Mesenchymal stem cell (in vitro differentiated cells and primary cell): ENCODE data around the gene CHRND.
A peak's percentile ranks its signal among the peaks of the same experiment; 100 is the strongest.

Source experiments
- DNase-seq: peaks from one replicate; pipeline ENCODE4 v3.0.0-alpha.2; 2013
- H2AFZ ChIP-seq: one replicate; pipeline ENCODE4 v1.6.1; 2013; ENCODE audit warnings: low read depth, mild to moderate bottlenecking, control low read depth, inconsistent platforms, low read length, moderate library complexity
- H2AK5ac ChIP-seq: 2 replicates; pipeline ENCODE4 v1.6.1; 2013; ENCODE audit warnings: low read length, moderate library complexity, mild to moderate bottlenecking, inconsistent platforms; ENCODE audit not compliant: severe bottlenecking
- H2BK120ac ChIP-seq: one replicate; pipeline ENCODE4 v1.6.1; 2013; ENCODE audit warnings: low read depth, mild to moderate bottlenecking, inconsistent platforms, low read length, moderate library complexity
- H2BK12ac ChIP-seq, 2 experiments: one replicate each; pipeline ENCODE4 v1.6.1; 2013; ENCODE audit warnings: inconsistent platforms in 2 of 2, low read length in 2 of 2, mild to moderate bottlenecking in 2 of 2, moderate library complexity in 2 of 2, control low read depth in 1 of 2
- H2BK15ac ChIP-seq: one replicate; pipeline ENCODE4 v1.6.1; 2013; ENCODE audit warnings: mild to moderate bottlenecking, low read depth, inconsistent platforms; ENCODE audit not compliant: poor library complexity, severe bottlenecking
- H2BK5ac ChIP-seq: 2 replicates; pipeline ENCODE4 v1.6.1; 2013; ENCODE audit warnings: low read depth, mild to moderate bottlenecking, low read length, control low read depth, inconsistent platforms; ENCODE audit not compliant: poor library complexity, severe bottlenecking
- H3K14ac ChIP-seq, 2 experiments: one replicate each; pipeline ENCODE4 v1.6.1; 2013; ENCODE audit warnings: inconsistent platforms in 2 of 2, low read length in 2 of 2, control low read depth in 1 of 2, mild to moderate bottlenecking in 1 of 2, moderate library complexity in 1 of 2
- H3K18ac ChIP-seq, 2 experiments: one replicate each; pipeline ENCODE4 v1.6.1; 2013; ENCODE audit warnings: inconsistent platforms in 2 of 2, low read length in 2 of 2, control low read depth in 1 of 2, low read depth in 1 of 2, mild to moderate bottlenecking in 1 of 2
- H3K23ac ChIP-seq, 2 experiments: one replicate each; pipeline ENCODE4 v1.6.1; 2013; ENCODE audit warnings: inconsistent platforms in 2 of 2, low read length in 2 of 2, mild to moderate bottlenecking in 2 of 2, moderate library complexity in 2 of 2, control low read depth in 1 of 2
- H3K27ac ChIP-seq: 2 replicates; pipeline ENCODE4 v1.5.1; 2013; ENCODE audit warnings: mild to moderate bottlenecking, moderate library complexity, low read length, control low read depth, inconsistent platforms; ENCODE audit not compliant: poor library complexity, severe bottlenecking
- H3K27me3 ChIP-seq, 2 experiments: 2 replicates each; pipeline versions ENCODE4 v1.6.1 to v1.7.0; 2013; ENCODE audit warnings: low read length in 2 of 2, mild to moderate bottlenecking in 2 of 2, moderate library complexity in 2 of 2, control low read depth in 1 of 2, inconsistent platforms in 1 of 2; ENCODE audit not compliant: control insufficient read depth in 1 of 2, insufficient read depth in 1 of 2
- H3K36me3 ChIP-seq, 2 experiments: 2 replicates each; pipeline versions ENCODE4 v1.6.1 to v1.7.0; 2013; ENCODE audit warnings: low read length in 2 of 2, control low read depth in 1 of 2, inconsistent platforms in 1 of 2, low read depth in 1 of 2, mild to moderate bottlenecking in 1 of 2; ENCODE audit not compliant: insufficient read depth in 2 of 2, control insufficient read depth in 1 of 2
- H3K4ac ChIP-seq, 2 experiments: one replicate each; pipeline ENCODE4 v1.6.1; 2013; ENCODE audit warnings: inconsistent platforms in 2 of 2, low read length in 2 of 2, mild to moderate bottlenecking in 2 of 2, moderate library complexity in 2 of 2, control low read depth in 1 of 2, low read depth in 1 of 2
- H3K4me1 ChIP-seq: 2 replicates; pipeline ENCODE4 v1.6.1; 2013; ENCODE audit warnings: low read depth, low read length, control low read depth; ENCODE audit not compliant: control insufficient read depth, insufficient read depth
- H3K4me2 ChIP-seq: 2 replicates; pipeline ENCODE4 v1.6.1; 2013; ENCODE audit warnings: low read length, mild to moderate bottlenecking, inconsistent platforms; ENCODE audit not compliant: poor library complexity, severe bottlenecking
- H3K4me3 ChIP-seq, 2 experiments: 2 replicates each; pipeline versions ENCODE4 v1.5.1 to v1.7.0; 2013; ENCODE audit warnings: low read length in 2 of 2, mild to moderate bottlenecking in 2 of 2, control low read depth in 1 of 2, low read depth in 1 of 2; ENCODE audit not compliant: insufficient read depth in 1 of 2
- H3K79me1 ChIP-seq: replicated peaks from 2 replicates; pipeline ENCODE4 v1.6.1; 2013; ENCODE audit warnings: mild to moderate bottlenecking, control low read depth, low read length, inconsistent platforms; ENCODE audit not compliant: poor library complexity, severe bottlenecking
- H3K9ac ChIP-seq: 2 replicates; pipeline ENCODE4 v1.7.0; 2013; ENCODE audit warnings: mild to moderate bottlenecking, low read length, moderate library complexity
- H3K9me3 ChIP-seq: 2 replicates; pipeline ENCODE4 v1.7.0; 2013; ENCODE audit warnings: mild to moderate bottlenecking, low read length; ENCODE audit not compliant: control insufficient read depth
- H4K8ac ChIP-seq: one replicate; pipeline ENCODE4 v1.6.1; 2013; ENCODE audit warnings: inconsistent platforms, mild to moderate bottlenecking, low read length, moderate library complexity
- H4K91ac ChIP-seq: one replicate; pipeline ENCODE4 v1.6.1; 2013; ENCODE audit warnings: mild to moderate bottlenecking, low read length, inconsistent platforms
- WGBS: methylation state at CpG from one replicate; pipeline ENCODE4 v1.1.7; 2013; ENCODE audit warnings: mixed read lengths; 5-methylcytosine and 5-hydroxymethylcytosine counted together

Gene CHRND

GRCh38 chr2:232535761-232536530, 10.0 kb downstream of the CHRND start:
- Histone ChIP-seq H3K4me1 (peaks cover 6% of the 10 kb centered on the region), H3K4me3 (no peak overlapping the region), H2BK15ac (no peak overlapping the region), H3K27me3 (peaks cover 21 to 68% of the 10 kb centered on the region in 2 experiments), H2AK5ac (no peak overlapping the region), H4K8ac (no peak overlapping the region), H3K4ac (no peak overlapping the region), H3K9me3 (peaks cover 11% of the 10 kb centered on the region), H2BK12ac (no peak overlapping the region), H3K9ac (no peak overlapping the region), H2BK5ac (no peak overlapping the region), H2BK120ac (no peak overlapping the region), H3K4me2 (no peak overlapping the region), H3K18ac (no peak overlapping the region), H2AFZ (no peak overlapping the region), H3K23ac (no peak overlapping the region), H4K91ac (no peak overlapping the region), H3K79me1 (no peaks in the 10 kb centered on the region), H3K36me3 (no peaks in the 10 kb centered on the region), H3K14ac (no peak overlapping the region), H3K27ac (no peak overlapping the region)
- WGBS, result 73% methylated on average over 4 of the region's 5 CpGs
- no peak for DNase-seq

- no peak for DNase-seq
- no peak overlapping the region for H3K4me2 ChIP-seq
- H2BK120ac ChIP-seq, result no peak overlapping the region
- H3K27me3 ChIP-seq, result peaks cover 21 to 63% of the 10 kb centered on the region in 2 experiments
- H3K4me3 ChIP-seq, result no peak overlapping the region
- no peak overlapping the region for H2AFZ ChIP-seq
- no peak overlapping the region for H4K8ac ChIP-seq
- peaks cover 11% of the 10 kb centered on the region for H3K9me3 ChIP-seq
- no peak overlapping the region for H2BK12ac ChIP-seq
- H2BK5ac ChIP-seq, result no peak overlapping the region
- H3K4me1 ChIP-seq, result peaks cover 6% of the 10 kb centered on the region
- no peak overlapping the region for H3K14ac ChIP-seq
- 65% methylated on average over 5 of the region's 5 CpGs for WGBS
- no peak overlapping the region for H3K18ac ChIP-seq
- no peaks in the 10 kb centered on the region for H3K36me3 ChIP-seq
- H3K4ac ChIP-seq, result no peak overlapping the region
- H2AK5ac ChIP-seq, result no peak overlapping the region
- H3K23ac ChIP-seq, result peak overlapping the region in 1 of 2 experiments; percentile 14
- no peak overlapping the region for H4K91ac ChIP-seq
- no peaks in the 10 kb centered on the region for H3K79me1 ChIP-seq
- H2BK15ac ChIP-seq, result no peak overlapping the region
- no peak overlapping the region for H3K9ac ChIP-seq
- no peak overlapping the region for H3K27ac ChIP-seq
These were observed 11.1 kb downstream of the CHRND start for GRCh38 chr2:232537079-232537478.

DNA sequence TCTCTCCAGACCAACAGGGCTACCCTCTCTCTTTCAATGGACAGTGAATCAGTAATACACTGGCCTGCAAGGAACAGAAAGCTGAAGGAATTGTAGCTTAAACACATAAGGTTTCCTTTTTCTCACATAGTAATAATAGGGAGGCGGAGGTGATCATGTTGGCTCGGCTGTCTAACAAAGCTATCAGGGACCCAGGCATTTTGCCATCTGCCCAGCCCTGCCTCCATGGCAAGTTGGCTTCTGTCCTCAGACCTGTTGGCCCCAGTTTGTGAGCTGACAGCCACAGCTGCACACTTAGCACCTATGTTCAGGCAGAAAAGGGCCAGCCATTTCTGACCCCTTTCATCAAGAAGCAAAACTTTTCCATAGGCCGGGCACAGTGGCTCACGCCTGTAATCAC, 11.5 kb downstream of the CHRND start:
- H2BK12ac ChIP-seq, result no peak overlapping the region
- no peaks in the 10 kb centered on the region for H3K36me3 ChIP-seq
- H4K91ac ChIP-seq, result no peak overlapping the region
- H4K8ac ChIP-seq, result no peak overlapping the region
- no peak overlapping the region for H3K18ac ChIP-seq
- no peak for DNase-seq
- no peak overlapping the region for H3K4me2 ChIP-seq
- no peak overlapping the region for H3K4ac ChIP-seq
- H3K79me1 ChIP-seq, result no peaks in the 10 kb centered on the region
- peaks cover 21 to 61% of the 10 kb centered on the region in 2 experiments for H3K27me3 ChIP-seq
- H2BK15ac ChIP-seq, result no peak overlapping the region
- H2AK5ac ChIP-seq, result no peak overlapping the region
- H3K9ac ChIP-seq, result no peak overlapping the region
- WGBS, result 92% methylated on average over 4 of the region's 4 CpGs
- H3K4me3 ChIP-seq, result no peak overlapping the region
- peaks cover 6% of the 10 kb centered on the region for H3K4me1 ChIP-seq
- no peak overlapping the region for H3K27ac ChIP-seq
- no peak overlapping the region for H3K14ac ChIP-seq
- H3K9me3 ChIP-seq, result peaks cover 11% of the 10 kb centered on the region
- H2AFZ ChIP-seq, result no peak overlapping the region
- H2BK120ac ChIP-seq, result no peak overlapping the region
- no peak overlapping the region for H2BK5ac ChIP-seq
- no peak overlapping the region for H3K23ac ChIP-seq

GRCh38 chr2:232538671-232539070, 12.7 kb downstream of the CHRND start:
- no peak overlapping the region for H2AFZ ChIP-seq
- H2BK12ac ChIP-seq, result no peak overlapping the region
- H4K8ac ChIP-seq, result no peak overlapping the region
- no peak overlapping the region for H2BK5ac ChIP-seq
- H2BK120ac ChIP-seq, result no peak overlapping the region
- peaks cover 21 to 58% of the 10 kb centered on the region in 2 experiments for H3K27me3 ChIP-seq
- H3K79me1 ChIP-seq, result peaks cover 2% of the 10 kb centered on the region
- no peak overlapping the region for H2BK15ac ChIP-seq
- 53% methylated on average over 3 of the region's 4 CpGs for WGBS
- no peak overlapping the region for H3K4me3 ChIP-seq
- H3K23ac ChIP-seq, result no peak overlapping the region
- no peak overlapping the region for H3K4me2 ChIP-seq
- H3K14ac ChIP-seq, result no peak overlapping the region
- peaks cover 6% of the 10 kb centered on the region for H3K4me1 ChIP-seq
- H3K36me3 ChIP-seq, result peaks cover 0 to 7% of the 10 kb centered on the region in 2 experiments
- no peak overlapping the region for H3K9ac ChIP-seq
- H3K9me3 ChIP-seq, result peaks cover 11% of the 10 kb centered on the region
- no peak overlapping the region for H3K4ac ChIP-seq
- H3K27ac ChIP-seq, result no peak overlapping the region
- H2AK5ac ChIP-seq, result no peak overlapping the region
- DNase-seq, result no peak
- no peak overlapping the region for H3K18ac ChIP-seq
- H4K91ac ChIP-seq, result no peak overlapping the region
